Stimulated activated CD8-positive, alpha-beta memory T cell treated with anti-CD3 and anti-CD28 coated beads, Interleukin-15, amount 100 ng/mL, for 1 hour (primary cell): Measurements from ENCODE around the gene ABCC4.

Source experiments
- DNase-seq: peaks from one replicate; pipeline ENCODE4 v3.0.0-alpha.2; 2020; ENCODE audit warnings: low read depth

The ABCC4 gene

DNA sequence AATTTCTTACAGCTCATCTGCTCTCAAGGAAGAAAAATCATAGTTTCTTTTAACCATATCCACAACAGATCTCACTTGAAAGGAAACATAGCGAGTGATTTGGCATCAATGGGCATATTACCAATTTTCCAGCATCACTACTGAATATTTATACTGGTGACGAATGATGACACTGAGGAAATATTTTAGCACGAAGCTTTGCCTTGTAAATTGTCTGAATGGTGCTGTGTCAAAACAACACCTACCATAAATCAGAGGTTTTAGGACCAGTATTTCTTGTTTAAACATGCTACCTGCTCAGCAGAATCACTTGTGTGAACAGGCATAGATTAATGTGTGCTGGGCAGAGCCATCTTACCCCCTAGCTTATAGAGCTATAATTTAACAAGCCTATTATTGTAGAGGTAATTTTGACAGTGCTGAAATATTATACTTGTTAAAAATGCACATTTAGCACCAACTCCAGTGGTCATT, 146.8 kb downstream of the ABCC4 start:
- no peak for DNase-seq

DNA sequence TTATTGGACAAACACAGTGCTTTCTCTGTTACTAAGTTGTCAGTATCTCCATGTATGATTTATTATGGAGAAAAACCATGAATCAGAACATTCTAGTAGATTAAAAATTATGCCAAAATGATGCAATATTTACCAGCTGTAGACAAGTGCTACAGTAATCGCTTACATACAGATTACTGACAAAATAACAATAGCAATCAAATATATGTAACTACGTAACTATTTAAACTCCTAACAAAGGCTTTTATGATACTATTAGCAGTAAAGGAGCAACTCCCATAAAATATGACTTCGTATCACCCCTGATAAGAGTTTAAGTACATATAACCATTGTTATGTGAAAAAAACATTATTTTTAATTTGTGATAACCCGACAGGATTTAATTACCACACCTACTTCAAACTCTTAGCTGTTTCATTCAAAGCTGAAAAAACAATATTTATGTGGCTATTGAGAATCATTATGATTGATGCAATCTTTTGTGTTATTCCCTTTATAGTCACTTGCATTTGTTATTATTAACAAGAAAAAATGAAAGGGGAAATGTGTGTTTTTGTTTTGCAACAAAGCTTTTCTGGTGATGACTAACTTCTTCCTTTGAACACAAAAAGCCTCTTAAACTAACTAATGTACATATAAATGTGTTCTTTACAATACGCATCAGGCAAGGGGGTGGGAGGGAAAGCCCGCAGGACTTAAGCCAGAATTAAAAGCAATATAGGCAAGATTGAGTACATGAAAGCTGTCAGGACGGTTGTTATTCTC, 147.4 kb downstream of the ABCC4 start:
- no peak for DNase-seq

DNA sequence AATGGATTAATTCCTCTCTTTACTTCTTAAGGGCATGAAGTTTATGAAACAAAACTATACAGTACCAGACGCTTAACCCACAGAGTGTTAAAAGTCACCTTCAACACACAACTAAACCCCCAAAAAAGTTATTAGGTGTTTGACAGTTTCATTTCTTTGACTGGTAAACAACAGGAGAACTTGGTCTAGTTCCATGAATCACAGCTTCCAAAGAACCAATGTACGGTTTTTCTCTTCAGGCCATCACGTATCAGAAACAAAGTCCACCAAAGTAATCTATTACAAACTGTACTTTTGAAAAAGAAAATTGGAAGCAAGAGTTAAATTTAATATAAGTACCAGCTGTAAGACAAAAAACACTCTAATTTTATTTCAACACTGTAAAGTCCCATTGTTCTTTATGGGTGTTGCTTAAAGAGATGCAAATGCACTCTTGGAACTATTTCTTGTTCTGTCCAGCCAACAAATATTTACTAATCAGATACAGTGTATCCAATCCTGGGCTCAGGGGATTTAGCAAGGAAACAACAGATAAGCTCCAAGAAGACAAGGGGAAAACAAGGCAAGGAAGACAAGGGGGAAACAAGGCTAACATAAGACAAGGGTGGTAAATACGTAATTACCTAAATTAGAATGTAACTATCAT, 149.2 kb downstream of the ABCC4 start:
- no peak for DNase-seq

DNA sequence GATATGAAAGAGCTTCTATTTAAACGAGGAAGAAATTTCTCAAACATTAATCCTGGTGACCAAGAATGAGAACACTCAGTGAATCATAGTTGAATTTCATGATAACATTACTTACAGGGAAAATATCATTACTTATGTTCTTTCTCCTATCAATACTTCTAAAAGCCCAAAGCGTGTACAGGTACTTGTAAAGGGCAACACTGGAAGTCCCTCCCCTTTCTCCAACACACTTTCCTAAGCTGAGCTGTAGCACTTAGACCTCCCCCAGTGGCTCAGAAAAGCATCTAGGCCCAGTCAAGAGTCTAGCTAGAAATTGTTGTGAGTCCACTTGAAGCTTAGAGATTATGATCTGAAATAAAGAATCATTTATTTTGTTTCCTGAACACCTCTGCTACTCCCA, 150.7 kb downstream of the ABCC4 start:
- no peak for DNase-seq

DNA sequence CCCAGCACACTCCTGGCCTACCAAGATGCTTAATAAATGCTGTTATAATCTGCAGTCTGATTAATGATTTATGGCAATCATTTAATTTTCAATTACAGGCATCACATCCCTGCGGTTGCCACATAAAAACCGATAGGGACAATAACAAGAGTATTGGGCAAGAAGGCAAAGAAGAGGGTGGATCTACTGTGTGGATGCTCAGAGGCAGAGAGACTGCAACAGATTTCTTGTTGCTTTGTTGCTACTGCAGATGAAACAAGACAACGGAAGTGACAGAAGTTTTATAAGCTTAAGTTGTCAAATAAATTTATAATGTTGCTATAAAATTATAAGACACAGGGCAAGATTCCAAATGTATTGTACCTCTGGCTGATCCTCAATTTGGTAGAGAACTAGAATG, 154.8 kb downstream of the ABCC4 start:
- no peak for DNase-seq

DNA sequence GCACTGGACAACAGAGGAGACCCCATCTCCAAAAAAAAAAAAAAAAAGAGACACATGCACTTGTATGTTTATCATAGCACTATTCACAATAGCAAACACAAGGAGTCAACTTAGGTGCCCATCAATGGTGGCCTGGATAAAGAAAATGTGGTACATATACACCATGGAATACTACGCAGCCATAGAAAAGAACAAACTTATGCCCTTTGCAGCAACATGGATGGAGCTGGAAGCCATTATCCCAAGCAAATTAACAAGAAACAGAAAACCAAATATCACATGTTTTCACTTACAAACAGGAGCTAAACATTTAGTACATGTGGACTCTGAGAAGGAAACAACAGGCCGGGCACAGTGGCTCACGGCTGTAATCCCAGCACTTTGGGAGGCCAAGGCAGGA, 155.7 kb downstream of the ABCC4 start:
- DNase-seq: no peak

GRCh38 chr13:95140502-95140901, 160.7 kb downstream of the ABCC4 start:
- DNase-seq: no peak

DNA sequence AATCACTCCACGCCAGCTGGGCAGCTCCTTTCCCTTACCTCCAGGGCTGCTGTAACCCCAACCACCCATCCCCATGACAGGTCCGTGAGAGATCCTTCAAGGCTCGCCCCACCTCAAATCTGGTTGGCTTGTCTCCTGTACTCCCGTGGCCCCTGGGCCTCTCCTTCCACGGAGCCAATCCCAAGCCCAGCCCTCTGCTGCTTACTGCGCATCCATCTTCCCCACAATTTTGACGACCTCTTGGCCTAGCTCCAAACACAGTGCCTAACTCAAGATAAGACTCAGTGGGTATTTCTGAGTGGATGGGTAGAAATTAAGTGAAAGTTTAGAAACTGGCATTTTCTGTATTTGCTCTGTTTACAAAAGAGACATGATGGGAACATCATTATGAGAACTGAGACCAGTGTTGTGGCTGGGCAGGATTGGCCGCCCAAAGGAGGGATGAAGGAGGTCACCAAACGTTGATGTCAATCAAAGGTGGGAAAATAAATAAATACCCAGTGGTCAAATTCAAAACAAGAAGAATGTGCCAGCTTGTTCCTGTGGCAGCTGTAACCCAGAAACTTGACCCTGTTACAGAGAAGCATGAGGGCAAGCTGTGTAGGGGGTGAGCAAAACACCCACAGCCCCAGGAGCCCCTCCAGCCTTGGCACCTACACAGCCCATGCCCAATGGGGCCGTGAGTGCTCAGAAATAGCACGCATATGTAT, 162.2 kb downstream of the ABCC4 start:
- no peak for DNase-seq

- DNase-seq: no peak
Measured at GRCh38 chr13:95137096-95137495, 164.2 kb downstream of the ABCC4 start.

DNA sequence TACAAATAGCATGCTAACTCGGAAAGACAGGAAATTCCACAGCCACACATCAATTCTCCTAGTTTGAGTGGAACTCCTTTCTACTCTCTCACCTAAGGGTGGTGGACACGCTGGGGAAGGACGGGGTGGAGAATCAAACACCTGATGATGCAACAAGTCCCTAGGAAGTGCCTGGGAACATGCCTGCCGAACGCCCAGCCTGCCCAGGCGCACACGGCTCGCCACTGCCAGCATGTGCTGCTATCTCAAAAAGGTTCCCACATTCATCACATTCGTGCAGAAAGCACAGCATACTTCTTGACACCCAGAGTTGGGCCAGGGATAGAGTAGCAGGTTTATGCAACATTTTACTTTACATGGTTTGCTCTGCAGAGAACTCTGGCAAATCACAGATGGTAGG, 164.6 kb downstream of the ABCC4 start:
- DNase-seq: no peak

GRCh38 chr13:95133498-95133897, 167.8 kb downstream of the ABCC4 start:
- no peak for DNase-seq

DNA sequence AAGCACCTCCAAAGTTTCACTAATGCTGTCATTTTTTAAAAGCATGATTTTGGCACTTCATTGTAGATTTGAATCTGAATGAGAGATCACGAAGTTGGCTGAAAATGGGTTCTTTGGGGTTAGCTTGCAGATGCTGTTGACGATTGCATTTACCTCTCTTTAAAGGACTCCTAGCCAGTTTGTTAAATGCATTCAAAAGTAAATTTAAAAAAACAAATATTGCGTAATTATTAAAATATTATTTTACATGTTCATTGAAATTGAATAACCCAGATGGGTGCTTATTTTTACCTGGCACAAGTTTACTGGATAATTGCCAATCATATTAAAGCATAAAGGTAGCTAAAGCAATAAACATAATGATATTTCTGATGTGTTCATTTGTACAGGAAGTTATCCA, 172.2 kb downstream of the ABCC4 start:
- no peak for DNase-seq

- DNase-seq: no peak
Measured at GRCh38 chr13:95128045-95128643, 173.1 kb downstream of the ABCC4 start.

DNA sequence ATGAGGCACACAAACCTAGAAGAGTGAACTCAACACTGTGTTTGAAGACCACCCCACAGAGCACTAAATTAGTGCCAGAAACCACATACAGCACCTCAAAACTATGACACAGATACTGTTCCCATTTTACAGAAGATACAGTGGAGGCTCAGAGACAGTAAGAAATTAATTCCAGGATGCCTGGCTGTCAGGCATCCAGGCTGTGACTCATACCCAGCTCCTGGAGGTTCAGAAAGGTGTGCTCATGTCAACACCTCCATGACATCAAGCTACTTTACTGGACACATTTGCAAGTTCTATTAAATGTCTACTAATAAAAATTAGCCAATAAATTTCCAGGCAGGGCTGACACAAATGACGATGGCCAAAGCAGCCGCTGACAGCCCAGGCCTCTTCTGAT, 176.3 kb downstream of the ABCC4 start:
- DNase-seq: no peak

DNA sequence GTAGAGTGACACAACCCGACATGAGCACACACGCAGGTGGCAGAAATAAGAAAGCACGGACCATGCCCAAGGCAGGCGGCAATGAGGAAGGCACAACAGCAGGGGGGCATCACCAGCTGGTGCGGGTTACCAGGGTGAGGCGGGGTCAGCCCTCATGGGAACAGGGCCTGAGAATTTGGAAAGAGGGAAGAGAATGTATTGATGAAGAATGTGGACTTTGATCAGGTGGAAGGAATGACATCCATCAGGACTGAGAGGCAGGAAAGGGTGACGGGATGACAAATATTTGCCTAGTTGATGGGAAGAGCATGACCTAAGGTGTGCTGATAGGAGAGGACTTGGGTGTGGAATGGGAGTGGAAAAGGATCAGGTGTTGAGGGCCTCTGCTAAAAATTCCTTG, 177.5 kb downstream of the ABCC4 start:
- no peak for DNase-seq

DNA sequence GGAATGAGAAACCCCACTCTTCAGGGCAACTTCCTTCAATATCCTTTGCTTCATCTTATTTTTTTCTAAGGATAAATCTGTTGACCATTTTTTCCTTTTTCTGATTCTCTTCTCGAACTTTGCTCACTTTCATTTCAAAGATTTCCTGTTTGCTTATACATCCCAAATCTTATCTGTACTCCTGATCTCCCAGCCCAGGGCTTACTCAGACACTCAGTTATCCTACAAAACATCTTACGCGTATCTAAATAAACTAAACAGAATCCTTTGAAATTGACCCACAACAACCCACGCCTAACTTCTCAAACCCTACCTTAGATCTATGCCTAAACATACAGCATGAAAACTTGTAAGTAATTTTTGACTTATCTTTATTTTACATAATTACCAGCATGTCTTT, 179.2 kb downstream of the ABCC4 start:
- DNase-seq: no peak

- no peak for DNase-seq
Measured at GRCh38 chr13:95121516-95121915, 179.7 kb downstream of the ABCC4 start.

- no peak for DNase-seq
Measured at GRCh38 chr13:95120650-95121049, 180.6 kb downstream of the ABCC4 start.

- no peak for DNase-seq
Measured at GRCh38 chr13:95118541-95119324, 182.5 kb downstream of the ABCC4 start.

DNA sequence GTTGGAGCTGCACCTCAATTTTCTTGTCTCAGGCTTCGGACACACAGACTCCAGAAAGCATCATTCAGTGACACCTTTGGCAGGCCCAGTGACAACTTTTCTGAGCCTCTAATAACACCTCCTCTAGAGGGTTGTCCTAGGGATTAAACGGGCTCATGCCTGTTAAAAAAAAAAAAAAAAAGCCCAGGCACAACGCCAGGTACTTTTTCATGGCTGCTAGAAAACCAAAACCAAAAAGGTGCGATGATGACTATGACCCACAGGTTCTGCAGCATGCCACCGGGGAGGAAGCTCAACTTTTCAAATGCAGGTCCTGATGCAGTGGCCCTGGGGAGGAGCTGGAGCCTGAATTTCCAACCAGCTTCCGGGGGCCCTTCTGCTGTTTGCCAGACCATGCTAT, 184.2 kb downstream of the ABCC4 start:
- DNase-seq: no peak

DNA sequence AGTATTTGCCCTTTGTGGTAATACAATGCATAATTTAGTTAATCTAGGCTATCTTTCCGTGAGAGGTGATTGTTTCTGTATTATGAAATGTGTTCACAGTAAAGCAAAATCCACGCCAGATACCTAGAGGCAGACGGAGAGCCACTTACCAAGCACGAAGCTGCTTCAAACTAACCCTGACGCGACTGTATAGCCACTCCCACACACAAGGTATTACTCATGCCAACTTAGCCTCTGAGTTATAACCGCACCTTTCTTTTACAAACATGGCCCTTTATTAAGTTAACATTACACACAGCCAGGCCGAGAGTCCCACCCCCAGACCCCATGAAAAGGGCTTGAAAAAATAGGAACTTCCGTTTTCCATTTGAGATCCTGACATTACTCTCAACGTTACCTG, 185.7 kb downstream of the ABCC4 start:
- no peak for DNase-seq

DNA sequence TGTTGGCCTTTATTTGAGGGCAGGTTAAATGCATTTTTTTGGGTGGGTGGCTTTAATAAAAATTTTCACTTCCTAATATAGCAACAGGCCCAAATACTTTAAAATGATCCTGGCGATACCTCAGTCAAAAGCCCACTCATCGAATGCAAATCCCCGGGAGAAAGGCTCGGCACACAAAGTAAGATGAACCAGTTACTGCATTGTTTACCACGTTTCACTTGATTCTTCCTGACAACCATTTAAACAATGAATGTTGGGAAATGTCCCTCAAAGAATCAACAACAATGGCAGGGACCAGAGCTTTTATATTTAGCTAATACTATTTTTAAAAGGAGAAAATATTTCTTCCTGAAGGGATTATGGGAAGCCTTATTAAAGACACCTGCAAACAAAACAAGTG, 187.7 kb downstream of the ABCC4 start:
- DNase-seq: no peak
